Mucosa of descending colon (tissue), 3 donors: ENCODE data around the gene E2F6. TPM values are rescaled to one million over a fixed set of nuclear protein-coding genes. Genes with fewer than 3 reads are reported as not detected.

Experiments used
- ATAC-seq: fragments of 200-7000 bp; cut with Tn5 transposase; one replicate; pipeline ENCODE4 v1.9.1; 2020; ENCODE audit warnings: mild to moderate bottlenecking, moderate library complexity
- DNase-seq, 3 donors: peaks; one replicate each; pipeline ENCODE4 v3.0.0-alpha.2; 2020
- H3K36me3 ChIP-seq: fragments of 200-600 bp; one replicate; pipeline ENCODE4 v1.8.0; 2021; ENCODE audit warnings: low read depth, mild to moderate bottlenecking
- H3K4me1 ChIP-seq: fragments of 200-600 bp; one replicate; pipeline ENCODE4 v1.8.0; 2021; ENCODE audit warnings: low read depth, mild to moderate bottlenecking
- H3K4me3 ChIP-seq: fragments of 200-600 bp; one replicate; pipeline ENCODE4 v1.8.0; 2021; ENCODE audit warnings: mild to moderate bottlenecking
- H3K9me3 ChIP-seq: fragments of 200-600 bp; one replicate; pipeline ENCODE4 v1.8.0; 2021; ENCODE audit warnings: mild to moderate bottlenecking
- intact Hi-C, 2 donors: fragments of 100-400 bp; cut with DNase I in 1 of 2; cut with micrococcal nuclease in 1 of 2; formaldehyde crosslinking; loops; one replicate each; pipeline versions ENCODE4 v1.11.0 to v1.11.1; 2022; cut with DNase I, micrococcal nuclease
- total RNA-seq, 3 donors: library from RNA; stranded (reverse); fragmentation: NEBNext Ultra II Directional in 2 of 3; extraction: Animal tissue kit (Norgen Biotek cat#: 25700) in 2 of 3; gene quantifications; one replicate each; pipeline versions ENCODE4 v1.2.1 to v1.2.4, GENCODE V29; 2021 to 2023
- TF ChIP-seq, protein P1 (sequence below): fragments of 200-600 bp; IDR thresholded peaks from one replicate; pipeline ENCODE4 v1.8.0; 2022; ENCODE audit warnings: antibody characterized with exemption, mild to moderate bottlenecking
- donor health status: DM: no; HTN: no; CAD: no; lungs with moderate emphysema.
- donor health status: DM: no; HTN: no; CAD: no.
- donor health status: DM: no; HTN: yes; CAD: no.

E2F6 gene
- total RNA-seq, 3 donors from 2014 or later, result 4.3 to 12.6 (median 5.6) TPM

GRCh38 chr2:11412449-11412810 is 53.5 kb downstream of the E2F6 start:
- H3K4me3 ChIP-seq, result no peak overlapping the region
- H3K4me1 ChIP-seq, result peaks cover 7% of the 10 kb centered on the region
- no peaks in the 10 kb centered on the region for H3K9me3 ChIP-seq
- TF ChIP-seq, protein P1, sequence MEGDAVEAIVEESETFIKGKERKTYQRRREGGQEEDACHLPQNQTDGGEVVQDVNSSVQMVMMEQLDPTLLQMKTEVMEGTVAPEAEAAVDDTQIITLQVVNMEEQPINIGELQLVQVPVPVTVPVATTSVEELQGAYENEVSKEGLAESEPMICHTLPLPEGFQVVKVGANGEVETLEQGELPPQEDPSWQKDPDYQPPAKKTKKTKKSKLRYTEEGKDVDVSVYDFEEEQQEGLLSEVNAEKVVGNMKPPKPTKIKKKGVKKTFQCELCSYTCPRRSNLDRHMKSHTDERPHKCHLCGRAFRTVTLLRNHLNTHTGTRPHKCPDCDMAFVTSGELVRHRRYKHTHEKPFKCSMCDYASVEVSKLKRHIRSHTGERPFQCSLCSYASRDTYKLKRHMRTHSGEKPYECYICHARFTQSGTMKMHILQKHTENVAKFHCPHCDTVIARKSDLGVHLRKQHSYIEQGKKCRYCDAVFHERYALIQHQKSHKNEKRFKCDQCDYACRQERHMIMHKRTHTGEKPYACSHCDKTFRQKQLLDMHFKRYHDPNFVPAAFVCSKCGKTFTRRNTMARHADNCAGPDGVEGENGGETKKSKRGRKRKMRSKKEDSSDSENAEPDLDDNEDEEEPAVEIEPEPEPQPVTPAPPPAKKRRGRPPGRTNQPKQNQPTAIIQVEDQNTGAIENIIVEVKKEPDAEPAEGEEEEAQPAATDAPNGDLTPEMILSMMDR, result no peak
- no peaks in the 10 kb centered on the region for H3K36me3 ChIP-seq
- ATAC-seq (no peak), DNase-seq (no peak)
- intact Hi-C loops, result loop anchor here (10.0 kb wide), 2 partner anchors 178 to 278 kb away; a partner anchor contains a TSS

- TF ChIP-seq, protein P1, result peak; percentile 56
- DNase-seq (peak in 2 of 3 donors; percentile 56 to 85), ATAC-seq (peak; percentile 73)
- intact Hi-C loops, result loop anchor here (10.0 kb wide), 2 partner anchors 177 to 277 kb away; a partner anchor contains a TSS
- peaks cover 10% of the 10 kb centered on the region for H3K4me1 ChIP-seq
- H3K36me3 ChIP-seq, result no peaks in the 10 kb centered on the region
- no peaks in the 10 kb centered on the region for H3K9me3 ChIP-seq
- H3K4me3 ChIP-seq, result no peak overlapping the region
These were observed 54.1 kb downstream of the E2F6 start for GRCh38 chr2:11411768-11412448.

DNA sequence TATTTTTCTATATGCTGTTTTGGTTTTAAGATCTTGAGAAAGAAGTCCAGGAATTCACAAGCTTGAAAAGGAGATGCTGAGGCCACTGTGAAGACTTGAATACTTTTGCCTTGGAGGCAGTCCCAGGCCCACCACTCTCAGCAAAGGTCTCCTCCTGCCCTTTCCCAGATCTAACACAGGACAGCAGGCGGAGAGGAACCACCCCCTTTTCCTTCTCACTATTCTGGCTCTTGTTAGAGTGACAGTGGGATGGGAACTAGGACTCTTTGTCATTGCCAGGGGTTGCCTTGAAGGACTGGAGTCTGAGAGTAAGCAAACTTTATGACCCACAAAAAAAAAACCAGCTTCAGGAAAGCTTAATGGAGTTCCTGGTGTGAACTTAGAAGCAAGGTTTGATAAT is 54.7 kb downstream of the E2F6 start:
- H3K9me3 ChIP-seq, result no peaks in the 10 kb centered on the region
- peaks cover 13% of the 10 kb centered on the region for H3K4me1 ChIP-seq
- DNase-seq, result no peak
- H3K4me3 ChIP-seq, result no peak overlapping the region
- TF ChIP-seq, protein P1, result no peak
- ATAC-seq, result peak; percentile 26
- intact Hi-C loops, result loop anchor here (10.0 kb wide), 2 partner anchors 176 to 276 kb away; a partner anchor contains a TSS
- no peaks in the 10 kb centered on the region for H3K36me3 ChIP-seq

DNA sequence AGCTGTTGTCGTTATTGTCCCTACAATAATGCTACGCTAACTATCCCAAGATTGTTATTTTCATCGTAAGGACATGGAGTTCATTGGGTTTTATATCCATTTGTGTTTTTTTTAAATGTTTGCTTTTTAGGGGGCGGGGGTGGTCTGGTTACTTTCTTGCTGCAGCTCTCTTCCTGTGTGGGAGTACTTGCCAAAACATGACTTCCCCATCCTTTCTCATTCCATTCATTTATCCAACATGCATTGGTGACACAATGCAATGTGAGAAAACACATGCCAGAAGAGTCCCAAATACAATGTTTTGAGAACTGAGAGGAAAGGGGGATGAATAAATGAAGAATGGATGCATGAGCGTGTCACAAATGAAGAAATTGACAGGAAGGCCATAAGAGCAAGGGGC is 55.9 kb downstream of the E2F6 start:
- intact Hi-C loops, result loop anchor here (10.0 kb wide), 2 partner anchors 175 to 275 kb away; a partner anchor contains a TSS
- no peak for ATAC-seq

GRCh38 chr2:11409572-11409959 is 56.4 kb downstream of the E2F6 start:
- no peaks in the 10 kb centered on the region for H3K9me3 ChIP-seq
- H3K4me3 ChIP-seq, result no peak overlapping the region
- ATAC-seq (no peak), DNase-seq (no peak)
- intact Hi-C loops, result loop anchor here in 1 of 2 donors (10.0 kb wide), 1 partner anchor 65 kb away; the partner anchor contains the start of gene ROCK2
- H3K4me1 ChIP-seq, result peaks cover 25% of the 10 kb centered on the region
- H3K36me3 ChIP-seq, result no peaks in the 10 kb centered on the region
- TF ChIP-seq, protein P1, result no peak

More for the DNA sequence above, 55.9 kb downstream of the E2F6 start:
- Histone ChIP-seq H3K4me3 (no peak overlapping the region), H3K9me3 (no peaks in the 10 kb centered on the region), H3K4me1 (peaks cover 21% of the 10 kb centered on the region), H3K36me3 (no peaks in the 10 kb centered on the region)
- DNase-seq, result no peak
- TF ChIP-seq, protein P1, result no peak
